PC-9 (cell line): ENCODE data around the gene ARHGAP18. TPM values are rescaled to one million over a fixed set of nuclear protein-coding genes. Genes with fewer than 3 reads are reported as not detected.

ENCODE experiments used
- BruUV-seq: library from RNA; stranded (reverse); fragments of 400-500 nt; replicated peaks from 2 replicates; lab custom pipeline; 2021; lab: Mats Ljungman, UMichigan
- CTCF ChIA-PET: fragments of 300-600 bp; sonication (Branson Sonifier 250); formaldehyde crosslinking; loops from one replicate; lab custom pipeline; 2022; ENCODE audit warnings: antibody characterized with exemption; lab: Charles Lee
- POLR2A ChIA-PET: fragments of 300-600 bp; sonication (Branson Sonifier 250); formaldehyde crosslinking; loops from one replicate; lab custom pipeline; 2022; ENCODE audit warnings: antibody characterized with exemption; ENCODE audit not compliant: unreplicated experiment; lab: Charles Lee
- DNase-seq, 2 experiments: peaks; one replicate each; pipeline versions ENCODE4 v3.0.0 to v3.0.0-alpha.2; 2015 to 2022; ENCODE audit warnings: mixed read lengths in 1 of 2
- H2AFZ ChIP-seq: fragments of 200-600 bp; sonication (generic); 2 replicates; pipeline ENCODE4 v1.8.1; 2017; ENCODE audit warnings: antibody characterized with exemption
- H3F3A ChIP-seq: fragments of 200-600 bp; sonication (generic); 2 replicates; pipeline ENCODE4 v1.8.1; 2017; ENCODE audit warnings: antibody characterized with exemption, mild to moderate bottlenecking, low read depth; ENCODE audit not compliant: insufficient read depth
- H3K27ac ChIP-seq: fragments of 200-600 bp; sonication (generic); 2 replicates; pipeline ENCODE4 v1.6.1; 2016; ENCODE audit warnings: mixed run types
- H3K27me3 ChIP-seq: fragments of 200-600 bp; sonication (generic); 2 replicates; pipeline ENCODE4 v1.6.1; 2016; ENCODE audit warnings: low read depth, mixed run types; ENCODE audit not compliant: insufficient read depth
- H3K36me3 ChIP-seq: fragments of 200-600 bp; sonication (generic); 2 replicates; pipeline ENCODE4 v1.6.1; 2016; ENCODE audit warnings: low read depth, mixed run types
- H3K4me1 ChIP-seq: fragments of 200-600 bp; sonication (generic); replicated peaks from 2 replicates; pipeline ENCODE4 v1.6.1; 2016; ENCODE audit warnings: mixed run types; ENCODE audit not compliant: insufficient read depth
- H3K4me2 ChIP-seq: fragments of 200-600 bp; sonication (generic); 2 replicates; pipeline ENCODE4 v1.6.1; 2017; ENCODE audit warnings: mixed run types
- H3K4me3 ChIP-seq: fragments of 200-600 bp; sonication (generic); 2 replicates; pipeline ENCODE4 v1.6.1; 2016; ENCODE audit warnings: mixed run types
- H3K79me2 ChIP-seq: fragments of 200-600 bp; sonication (generic); 2 replicates; pipeline ENCODE4 v1.6.1; 2017; ENCODE audit warnings: low read depth, mixed run types
- H3K9me2 ChIP-seq: fragments of 200-600 bp; sonication (generic); 2 replicates; pipeline ENCODE4 v1.8.1; 2017; ENCODE audit warnings: mild to moderate bottlenecking; ENCODE audit not compliant: insufficient read depth
- H3K9me3 ChIP-seq: fragments of 200-600 bp; sonication (generic); 2 replicates; pipeline ENCODE4 v1.8.1; 2016; ENCODE audit warnings: low read depth; ENCODE audit not compliant: insufficient read depth
- H4K20me1 ChIP-seq: fragments of 200-600 bp; sonication (generic); 2 replicates; pipeline ENCODE4 v1.8.1; 2017; ENCODE audit not compliant: insufficient read depth
- CTCF ChIP-seq: fragments of 200-600 bp; sonication (generic); conservative IDR thresholded peaks from 2 replicates; pipeline ENCODE4 v1.6.1; 2017; ENCODE audit warnings: mixed run types, antibody characterized with exemption, mild to moderate bottlenecking, moderate library complexity
- EZH2 ChIP-seq: fragments of 200-600 bp; sonication (generic); IDR thresholded peaks from 2 replicates; pipeline ENCODE4 v1.8.0; 2017; ENCODE audit warnings: antibody characterized with exemption, low read depth
- intact Hi-C: fragments of 100-400 bp; cut with micrococcal nuclease; formaldehyde crosslinking; loops from one replicate; pipeline ENCODE4 v1.10.0; 2022; ENCODE audit not compliant: unreplicated experiment
- total RNA-seq: library from RNA; stranded (reverse); gene quantifications from 2 replicates; pipeline ENCODE4 v1.2.3, GENCODE V29; 2021

The ARHGAP18 gene
- total RNA-seq, 1 experiment from 2014 or later, result 15.0 TPM

- ChIA-PET POLR2A (no interaction called here), CTCF (interaction anchor here (0.6 to 0.9 kb wide), 2 partner anchors 14 to 271 kb away, joined by 3 to 5 read pairs; no protein-coding TSS in a partner anchor)
- Histone ChIP-seq H3K27me3 (no peaks in the 10 kb centered on the region), H3K36me3 (no peaks in the 10 kb centered on the region), H3K4me1 (peaks cover 18% of the 10 kb centered on the region), H3K9me2 (no peaks in the 10 kb centered on the region), H2AFZ (no peak overlapping the region), H3K4me2 (no peak overlapping the region), H3F3A (no peaks in the 10 kb centered on the region), H3K27ac (no peak overlapping the region), H3K79me2 (no peaks in the 10 kb centered on the region), H3K9me3 (no peaks in the 10 kb centered on the region), H3K4me3 (no peak overlapping the region), H4K20me1 (no peaks in the 10 kb centered on the region)
- no TSS peak for BruUV-seq
- intact Hi-C loops, result no loop called here
- DNase-seq, result no peak
- TF ChIP-seq EZH2 (no peak), CTCF (no peak)
Observed at GRCh38 chr6:129750360-129750759, 40.4 kb upstream of the ARHGAP18 start.

GRCh38 chr6:129749749-129750120 lies 39.8 kb upstream of the ARHGAP18 start:
- no peak for DNase-seq
- peak overlapping the region; percentile 26; the same call in 1 of the 2 replicates for H3K4me2 ChIP-seq
- H3K79me2 ChIP-seq, result no peaks in the 10 kb centered on the region
- H2AFZ ChIP-seq, result peak overlapping the region; percentile 10; the same call in 1 of the 2 replicates
- no peak overlapping the region for H3K4me3 ChIP-seq
- H3K4me1 ChIP-seq, result peaks cover 22% of the 10 kb centered on the region
- H4K20me1 ChIP-seq, result no peaks in the 10 kb centered on the region
- H3K9me3 ChIP-seq, result no peaks in the 10 kb centered on the region
- ChIA-PET CTCF (interaction anchor here (0.6 to 0.9 kb wide), 2 partner anchors 14 to 271 kb away, joined by 3 to 5 read pairs; no protein-coding TSS in a partner anchor), POLR2A (interaction anchor here (0.7 kb wide), 1 partner anchor 1651 kb away, joined by 3 read pairs; no protein-coding TSS in a partner anchor)
- no peaks in the 10 kb centered on the region for H3K36me3 ChIP-seq
- H3F3A ChIP-seq, result no peaks in the 10 kb centered on the region
- intact Hi-C loops, result no loop called here
- no peak for TF ChIP-seq EZH2
- no peak for TF ChIP-seq CTCF
- no peak overlapping the region for H3K27ac ChIP-seq
- no TSS peak for BruUV-seq
- H3K9me2 ChIP-seq, result no peaks in the 10 kb centered on the region
- H3K27me3 ChIP-seq, result no peaks in the 10 kb centered on the region

- Histone ChIP-seq H3K9me2 (no peaks in the 10 kb centered on the region), H3K27ac (no peak overlapping the region), H4K20me1 (no peaks in the 10 kb centered on the region), H3K4me3 (no peak overlapping the region), H3K79me2 (no peaks in the 10 kb centered on the region), H3K4me1 (peaks cover 24% of the 10 kb centered on the region), H3K27me3 (no peaks in the 10 kb centered on the region), H3K36me3 (no peaks in the 10 kb centered on the region), H3F3A (no peaks in the 10 kb centered on the region), H3K9me3 (no peaks in the 10 kb centered on the region), H3K4me2 (peak overlapping the region; percentile 26; the same call in 1 of the 2 replicates), H2AFZ (peak overlapping the region; percentile 59; the same call in 1 of the 2 replicates)
- intact Hi-C loops, result no loop called here
- BruUV-seq, result no TSS peak
- TF ChIP-seq EZH2, result no peak
- no peak for TF ChIP-seq CTCF
- ChIA-PET CTCF (no interaction called here), POLR2A (interaction anchor here (0.7 kb wide), 1 partner anchor 1651 kb away, joined by 3 read pairs; no protein-coding TSS in a partner anchor)
- DNase-seq, result no peak
Observed at GRCh38 chr6:129748901-129749748, 39.1 kb upstream of the ARHGAP18 start.
